GM18508 (cell line): Measurements from ENCODE around the gene PAPOLB.

Experiments
- ATAC-seq: cut with Tn5 transposase; IDR thresholded peaks from one replicate; pipeline ENCODE4 v1.9.1; 2021; ENCODE audit warnings: moderate number of reproducible peaks; ENCODE audit not compliant: insufficient read depth, unreplicated experiment

Gene PAPOLB

DNA sequence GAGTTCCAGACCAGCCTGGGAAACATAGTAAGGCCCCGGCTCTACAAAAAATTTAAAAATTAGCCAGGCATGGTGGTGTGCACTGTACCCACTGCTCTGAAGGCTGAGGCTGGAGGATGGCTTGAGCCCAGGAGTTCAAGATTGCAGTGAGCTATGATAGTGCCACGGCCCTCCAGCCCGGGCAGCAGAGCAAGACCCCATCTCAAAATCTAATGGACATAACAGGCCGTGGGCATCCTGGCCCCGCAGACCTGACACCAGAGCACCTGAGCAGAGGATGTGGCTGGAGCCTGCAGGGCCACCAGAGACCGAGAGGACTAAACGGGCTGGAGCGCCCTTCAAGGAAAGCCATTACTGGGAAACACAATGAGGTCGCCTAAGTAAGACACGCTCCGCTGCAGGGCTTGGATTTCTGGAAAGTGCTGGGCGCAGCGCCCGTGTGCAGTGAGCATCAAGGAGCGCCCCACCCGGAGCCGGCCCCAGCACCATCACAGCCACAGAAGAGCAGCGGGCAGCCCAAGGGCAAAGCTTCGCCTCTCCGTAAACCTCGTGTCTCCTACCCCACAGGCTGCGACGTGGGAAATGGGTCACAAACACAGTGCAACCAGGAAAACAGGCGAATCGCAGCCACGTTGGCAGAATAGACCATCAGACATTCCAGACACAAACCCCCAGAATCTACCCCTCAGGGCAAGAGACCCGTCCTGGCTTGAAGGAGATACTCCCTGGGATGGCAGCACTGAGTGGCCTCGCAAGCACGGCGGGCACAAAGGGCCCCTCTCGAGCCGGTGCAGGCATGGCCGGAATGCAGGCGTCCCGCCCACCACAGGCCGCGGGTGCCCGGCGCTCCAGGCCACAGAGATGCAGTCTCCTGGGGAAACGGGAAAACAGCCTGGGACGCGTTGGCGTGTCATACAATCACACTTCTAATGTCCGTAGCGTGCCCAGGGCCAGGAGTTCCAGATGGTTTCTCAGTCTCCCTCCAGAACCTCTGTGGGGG, 16.8 kb upstream of the PAPOLB start:
- ATAC-seq = no peak

DNA sequence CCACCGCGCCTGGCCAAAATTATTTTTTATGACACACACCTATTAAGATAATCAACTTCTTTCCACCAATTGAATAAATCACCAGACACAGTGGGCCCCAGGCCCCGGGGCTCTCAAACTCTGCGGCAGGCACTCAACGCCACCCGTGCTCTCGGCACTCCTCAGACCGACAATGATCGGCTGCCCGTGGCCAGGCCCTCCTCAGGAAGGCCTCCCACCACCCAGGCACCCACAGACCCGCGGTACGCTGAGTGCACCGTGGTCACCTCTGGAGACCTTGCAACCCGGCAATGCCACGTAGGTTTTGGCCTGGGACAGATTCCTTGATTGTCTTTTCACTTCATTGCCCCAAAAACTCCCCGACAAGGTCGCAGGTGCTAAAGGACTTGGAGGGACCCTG, 14.8 kb upstream of the PAPOLB start:
- ATAC-seq = no peak

DNA sequence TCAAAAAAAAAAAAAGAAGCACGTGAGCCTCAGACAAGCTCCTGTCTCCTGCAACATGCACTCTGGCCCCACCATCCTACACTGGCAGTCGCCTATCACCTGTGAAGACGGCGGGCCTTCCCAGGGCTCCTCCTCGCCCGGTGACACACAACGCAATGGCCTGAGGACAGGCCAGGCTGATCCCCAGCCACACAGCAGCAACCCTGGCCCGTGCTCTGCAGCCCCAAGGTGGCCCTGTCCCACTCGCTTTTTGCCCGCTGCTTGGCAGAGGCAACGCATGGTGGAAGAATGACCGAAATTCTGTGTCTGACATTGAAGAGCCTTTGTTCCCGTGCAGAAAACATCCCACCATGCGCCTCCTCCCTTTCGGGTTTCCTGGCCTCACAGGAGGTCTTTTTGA, 13.6 kb upstream of the PAPOLB start:
- ATAC-seq = no peak

DNA sequence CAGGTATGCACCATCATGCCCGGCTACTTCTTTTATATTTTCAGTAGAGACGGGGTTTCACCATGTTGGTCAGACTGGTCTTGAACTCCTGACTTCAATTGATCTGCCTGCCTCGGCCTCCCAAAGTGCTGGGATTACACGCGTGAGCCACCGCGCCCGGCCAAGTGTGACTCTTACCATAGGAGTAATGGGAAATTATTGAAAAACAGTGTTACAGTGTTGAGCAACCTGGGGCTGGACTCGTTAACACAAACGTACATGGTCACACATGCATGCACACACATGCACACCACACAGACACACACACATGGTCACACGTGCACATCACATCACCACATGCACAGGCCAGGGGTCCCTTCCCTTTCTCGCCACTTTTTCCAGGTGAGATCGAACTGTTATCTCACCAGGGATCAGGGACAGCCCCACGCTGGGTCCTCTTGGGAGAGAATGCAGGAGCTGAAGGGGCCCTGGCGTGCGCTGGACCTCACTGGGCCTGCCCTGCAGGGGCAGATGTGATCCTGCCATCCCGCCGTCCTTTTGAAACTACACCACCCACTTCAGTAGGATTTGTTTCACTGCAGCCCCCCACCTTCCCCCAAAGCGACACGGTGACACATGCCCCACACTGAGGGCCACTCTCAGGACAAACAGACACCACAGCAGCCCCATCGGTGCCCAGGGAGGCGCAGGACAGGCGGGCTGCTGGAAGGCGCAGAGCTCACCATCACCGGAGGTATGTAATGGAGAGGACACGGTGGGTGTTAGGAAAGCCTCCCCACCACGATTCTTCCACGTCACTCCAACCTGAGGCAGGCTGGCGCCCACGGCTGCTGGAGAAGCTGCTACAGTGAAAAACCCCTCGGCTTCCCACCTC, 11.5 kb upstream of the PAPOLB start:
- ATAC-seq = no peak

DNA sequence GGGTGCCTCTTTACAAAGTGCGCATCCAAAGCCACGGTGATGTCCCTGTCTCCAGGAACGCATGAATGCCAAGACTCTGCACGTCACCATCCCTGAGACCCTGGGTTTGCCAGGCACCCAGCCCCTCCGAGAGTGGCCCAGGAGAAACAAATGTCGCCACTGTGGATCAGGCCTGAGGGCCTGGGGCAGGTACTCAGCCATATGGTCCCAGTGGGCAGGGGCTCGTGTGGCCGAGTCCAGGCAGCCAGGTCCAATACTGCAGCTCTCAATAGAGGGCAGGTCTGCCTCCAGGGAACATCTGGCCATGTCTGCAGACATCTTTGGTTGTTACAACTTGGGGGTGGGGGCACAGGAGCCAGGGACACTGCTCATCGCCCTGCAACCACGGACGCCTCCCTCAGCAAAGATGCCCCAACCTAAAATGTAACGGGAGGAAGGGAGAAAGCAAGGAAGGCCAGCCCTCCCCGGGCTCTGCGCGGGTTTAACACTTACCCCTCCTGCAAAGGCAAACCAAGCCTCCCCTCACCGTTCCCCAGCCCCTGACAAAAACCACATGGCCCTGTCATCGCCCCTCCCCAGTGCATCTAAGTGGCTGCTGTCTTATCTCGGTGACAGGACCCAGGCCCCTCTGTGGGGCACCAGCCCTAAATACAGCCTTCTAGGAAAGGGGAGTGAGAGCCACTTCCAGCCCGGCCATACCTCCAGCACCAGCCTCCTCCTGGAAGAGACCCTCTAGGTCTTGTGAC, 10.3 kb upstream of the PAPOLB start:
- ATAC-seq = no peak

DNA sequence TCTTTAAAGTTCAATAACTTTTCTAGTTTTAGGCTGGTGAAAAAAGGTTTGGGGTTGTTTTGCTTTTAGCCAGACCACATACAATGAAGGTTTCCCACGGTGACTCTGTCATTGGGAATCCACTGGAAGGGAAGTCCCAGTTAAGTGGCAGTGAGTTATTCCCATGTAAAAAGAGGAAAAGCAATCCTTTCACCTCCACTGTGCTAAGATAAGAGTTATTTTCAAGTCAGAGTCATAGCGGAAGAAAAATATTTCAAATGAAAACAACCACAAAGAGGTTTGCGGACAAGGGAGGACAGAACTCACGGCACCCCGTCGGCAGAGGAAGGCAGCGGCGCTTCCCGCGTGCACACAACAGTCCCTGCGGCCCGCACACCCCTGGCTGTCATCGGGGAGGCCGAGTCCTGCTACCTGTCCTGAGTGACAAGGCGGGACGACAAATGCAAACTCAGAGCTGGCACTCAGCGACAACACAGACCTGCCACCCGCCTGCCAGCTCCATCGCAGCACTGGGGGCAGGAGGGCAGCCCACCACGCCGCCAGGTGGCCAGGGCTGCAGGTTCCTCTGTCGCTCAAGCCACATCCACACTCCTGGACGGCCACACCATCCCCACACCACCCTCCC, 9.3 kb upstream of the PAPOLB start:
- no peak for ATAC-seq

DNA sequence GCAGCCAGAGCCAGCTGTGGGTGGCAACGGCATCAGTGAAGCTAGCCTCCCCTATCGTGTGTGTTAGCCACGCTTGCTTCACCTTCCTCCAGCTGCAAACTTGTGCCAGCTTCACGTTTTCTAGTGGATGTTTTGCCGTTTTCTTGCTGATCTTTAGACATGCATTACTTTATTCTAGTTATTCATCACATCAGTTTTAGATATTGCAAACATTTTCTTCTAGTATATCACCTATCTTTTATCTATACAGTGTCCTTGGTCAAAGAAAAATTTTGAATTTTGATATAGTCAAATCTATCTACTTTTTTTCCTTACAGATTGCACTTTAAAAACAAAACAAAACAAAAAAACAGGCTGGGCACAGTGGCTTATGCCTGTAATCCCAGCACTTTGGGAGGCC, 6.7 kb upstream of the PAPOLB start:
- no peak for ATAC-seq

DNA sequence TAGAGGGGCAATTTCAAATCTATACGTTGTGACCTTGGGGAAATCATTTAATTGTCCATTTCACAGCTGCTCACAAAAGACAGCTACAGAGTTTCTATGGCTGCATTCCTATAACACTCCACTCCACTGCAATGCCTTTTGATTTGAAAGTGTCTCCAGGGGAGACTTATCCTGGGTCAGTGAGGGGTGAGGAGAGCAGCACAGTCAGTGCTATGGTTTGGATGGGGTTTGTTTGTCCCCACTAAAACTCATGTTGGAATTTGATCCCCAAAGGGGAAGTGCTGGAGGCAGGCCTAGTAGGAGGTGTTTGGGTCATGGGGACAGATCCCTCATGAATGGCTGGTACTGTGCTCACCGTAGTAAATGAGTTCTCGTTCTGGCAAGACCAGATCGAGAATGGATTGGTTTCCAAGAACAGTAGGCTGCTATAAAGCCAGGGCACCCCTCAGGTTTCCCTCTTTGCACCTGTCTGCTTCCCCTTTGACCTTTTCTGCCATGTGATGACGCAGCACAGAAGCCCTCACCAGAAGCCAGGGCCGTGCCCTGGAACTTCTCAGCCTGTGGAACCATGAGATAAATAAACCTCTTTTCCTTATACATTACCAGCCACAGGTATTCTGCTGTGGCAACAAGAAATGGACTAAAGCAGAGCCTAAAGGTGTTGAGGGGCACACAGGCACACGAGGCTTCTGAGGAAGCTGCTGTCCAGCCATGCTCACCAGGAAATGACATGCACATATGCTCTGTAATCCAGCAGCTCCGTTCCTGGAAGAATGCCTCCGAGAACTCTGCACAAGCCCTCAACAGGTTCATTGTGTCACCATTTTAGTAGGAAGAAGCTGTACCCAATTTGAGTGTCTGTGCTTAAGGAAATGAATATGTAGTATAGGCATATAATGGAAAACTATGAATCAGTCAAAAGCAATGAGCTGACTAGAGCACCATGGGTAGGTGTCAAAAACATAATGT, 5.0 kb upstream of the PAPOLB start:
- ATAC-seq = no peak

DNA sequence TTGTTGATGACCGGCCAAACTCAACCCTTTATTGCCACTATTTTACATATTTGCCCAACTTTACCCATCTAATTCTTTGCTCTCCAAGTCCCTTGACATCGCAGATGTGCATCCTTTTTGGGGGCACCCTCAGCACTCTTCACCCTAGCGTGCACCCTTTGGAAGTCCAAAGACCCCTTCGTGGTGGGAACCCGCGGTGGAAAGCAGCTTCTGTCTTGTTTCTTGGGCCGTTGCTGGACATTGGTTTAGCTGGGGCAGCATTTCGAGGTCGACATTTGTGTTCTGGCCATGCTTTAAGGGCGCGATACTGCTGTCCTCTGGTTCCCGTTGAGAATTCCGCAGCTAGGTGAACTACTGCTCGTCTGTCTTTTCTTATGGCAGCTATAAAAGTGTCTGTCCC, 326 bp upstream of the PAPOLB start:
- ATAC-seq = no peak

DNA sequence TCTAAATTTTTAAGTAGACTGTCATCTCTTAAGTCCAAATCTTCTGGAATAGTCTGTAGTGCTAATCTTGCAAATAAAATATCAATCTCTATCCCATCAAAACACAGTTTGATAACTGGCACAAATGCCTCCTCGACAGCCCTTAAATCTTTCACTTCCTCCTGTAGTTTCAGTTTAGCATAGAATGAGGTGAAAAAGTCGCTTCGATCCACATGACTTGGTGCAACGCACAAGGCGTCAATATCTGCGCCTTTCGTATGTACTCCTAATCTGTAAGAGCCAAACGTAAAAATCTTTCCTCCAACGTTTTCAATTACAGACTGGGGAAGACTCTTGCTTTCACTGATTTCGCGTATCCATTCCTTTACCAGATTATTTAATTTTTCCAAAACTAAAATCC, 603 bp downstream of the PAPOLB start:
- ATAC-seq = no peak

DNA sequence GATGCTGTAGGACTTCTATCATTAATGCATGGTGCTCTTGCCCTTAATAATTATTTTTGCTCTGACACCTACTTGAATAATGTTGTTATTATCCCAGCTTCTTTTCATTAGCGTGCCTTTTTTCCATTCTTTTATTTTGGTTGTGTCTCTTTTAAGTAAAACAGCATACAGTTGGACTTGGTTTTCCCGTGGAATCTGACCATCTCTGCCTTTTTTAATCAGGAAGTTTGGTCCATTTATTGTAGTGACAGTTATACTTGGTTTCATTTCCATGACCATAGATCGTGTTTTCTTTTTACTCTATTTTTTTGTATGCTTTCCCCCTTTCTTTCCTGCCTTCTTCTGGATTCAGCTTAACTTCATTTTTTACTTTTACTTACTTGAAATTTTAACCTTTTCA, 4.6 kb downstream of the PAPOLB start:
- no peak for ATAC-seq

DNA sequence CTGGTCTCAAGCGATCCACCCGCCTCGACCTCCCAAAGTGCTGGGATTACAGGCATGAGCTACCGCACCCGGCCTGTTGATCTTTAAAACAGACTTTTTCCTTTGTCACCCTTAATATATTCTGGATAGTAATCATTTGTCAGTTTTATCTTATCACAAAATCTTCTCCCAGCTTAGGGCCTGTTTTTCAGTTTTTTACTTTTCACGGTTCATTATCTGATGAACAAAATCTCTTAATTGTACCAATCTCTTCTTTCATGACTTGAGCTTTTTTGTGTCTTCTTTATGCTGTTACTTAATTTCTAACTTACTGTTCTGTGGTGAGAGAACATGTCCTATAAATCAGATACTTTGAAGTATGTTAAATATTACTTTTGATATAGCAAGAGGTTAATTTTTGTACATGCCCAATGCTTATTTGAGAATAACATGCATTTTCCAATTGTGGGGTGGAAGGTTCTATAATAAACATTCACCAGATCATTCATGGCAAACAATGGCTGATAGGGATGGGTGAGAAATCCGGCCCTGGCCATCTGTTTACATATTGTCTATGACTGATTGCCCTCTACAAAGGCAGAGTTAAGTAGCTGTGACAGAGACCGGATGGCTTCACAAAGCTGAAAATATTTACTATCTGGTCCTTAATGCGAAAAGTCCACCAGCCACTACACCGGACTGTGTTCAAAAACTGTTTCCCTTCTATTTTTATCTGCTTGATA, 5.3 kb downstream of the PAPOLB start:
- ATAC-seq = no peak

DNA sequence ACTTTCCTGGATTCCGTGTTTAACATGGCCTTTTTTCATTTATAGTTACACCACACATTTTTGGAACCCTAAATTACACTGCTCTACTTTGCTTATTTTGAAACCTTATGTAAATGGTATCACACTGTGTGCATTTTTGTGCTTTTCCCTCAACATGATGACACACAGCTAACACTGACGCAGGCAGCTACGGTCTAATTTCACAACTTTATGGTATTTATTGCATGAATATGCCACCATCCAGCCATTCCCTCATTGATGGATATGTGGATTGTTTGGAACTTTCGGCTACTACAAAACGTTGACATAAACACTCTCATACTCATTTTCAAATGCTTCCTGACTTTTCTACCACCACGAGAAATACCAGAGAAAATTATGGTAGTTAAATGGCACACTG, 6.9 kb downstream of the PAPOLB start:
- no peak for ATAC-seq

DNA sequence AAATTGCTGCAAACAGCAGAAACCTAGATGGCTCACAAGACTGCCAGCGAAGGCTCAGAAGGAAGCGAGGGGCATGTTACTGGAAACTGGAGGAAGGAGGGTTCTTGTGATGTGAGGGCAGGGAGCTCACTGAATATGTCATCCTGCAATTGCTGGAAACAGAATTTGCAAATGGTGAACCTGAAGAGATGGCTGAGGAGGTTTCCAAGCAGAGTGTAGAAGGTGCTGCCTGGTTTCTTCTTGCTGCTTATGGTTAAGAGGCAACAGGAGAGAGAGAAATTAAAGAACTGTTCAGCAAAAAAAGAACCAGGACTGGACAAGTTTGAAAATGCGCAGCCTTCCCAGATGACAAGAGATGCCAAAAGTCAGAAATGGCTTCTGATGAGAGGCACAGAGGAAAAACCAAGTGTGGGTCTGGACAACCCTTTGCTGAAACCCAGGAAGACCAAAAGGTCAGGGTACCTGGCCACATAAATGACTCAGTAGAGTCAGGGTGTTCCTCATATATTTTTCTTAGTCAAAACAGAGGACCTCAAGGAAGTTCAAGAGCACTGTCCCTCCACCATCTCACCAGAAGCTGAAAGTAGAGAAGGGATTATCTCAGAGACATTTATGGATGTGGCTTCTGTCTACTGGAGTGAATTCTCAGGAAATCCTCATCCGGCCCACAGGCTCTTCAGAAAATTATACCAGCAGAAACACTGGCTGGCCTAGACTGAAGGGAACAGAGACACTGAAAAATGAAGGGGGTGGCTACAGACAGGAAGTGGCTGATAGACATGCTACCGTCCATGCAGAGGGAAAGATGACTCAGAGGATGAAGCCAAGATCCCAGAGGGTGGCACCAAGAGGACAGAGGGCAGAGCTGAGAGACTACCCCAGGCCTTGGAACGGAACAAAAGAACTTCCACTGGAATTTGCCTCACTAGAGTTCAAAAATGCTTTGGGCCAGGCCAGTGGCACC, 10.1 kb downstream of the PAPOLB start:
- ATAC-seq = no peak

DNA sequence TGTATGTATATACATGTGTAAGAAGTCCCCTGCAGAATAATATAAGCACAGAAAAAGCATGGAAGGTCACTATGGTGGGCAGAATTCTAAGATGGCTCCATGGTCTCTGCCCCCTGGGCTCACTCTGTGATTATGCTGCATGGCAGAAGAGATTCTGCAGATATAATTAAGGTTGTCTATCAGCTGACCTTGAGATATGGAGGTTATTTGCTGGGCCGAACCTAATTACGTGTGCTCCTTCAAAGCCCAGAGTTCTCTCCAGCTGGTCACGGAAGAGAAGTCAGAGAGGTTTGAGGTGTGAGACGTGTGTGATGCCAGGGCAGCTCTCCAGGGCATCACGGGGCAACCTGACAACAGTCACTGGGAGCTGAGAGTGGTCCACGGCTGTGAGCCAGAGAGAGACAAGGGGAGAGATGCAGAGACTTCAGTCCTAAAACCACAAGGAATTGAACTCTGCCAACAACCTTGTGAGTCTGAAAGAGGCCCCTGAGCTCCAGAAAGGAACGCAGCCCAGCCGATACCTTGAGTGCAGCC, 11.5 kb downstream of the PAPOLB start:
- ATAC-seq = no peak

DNA sequence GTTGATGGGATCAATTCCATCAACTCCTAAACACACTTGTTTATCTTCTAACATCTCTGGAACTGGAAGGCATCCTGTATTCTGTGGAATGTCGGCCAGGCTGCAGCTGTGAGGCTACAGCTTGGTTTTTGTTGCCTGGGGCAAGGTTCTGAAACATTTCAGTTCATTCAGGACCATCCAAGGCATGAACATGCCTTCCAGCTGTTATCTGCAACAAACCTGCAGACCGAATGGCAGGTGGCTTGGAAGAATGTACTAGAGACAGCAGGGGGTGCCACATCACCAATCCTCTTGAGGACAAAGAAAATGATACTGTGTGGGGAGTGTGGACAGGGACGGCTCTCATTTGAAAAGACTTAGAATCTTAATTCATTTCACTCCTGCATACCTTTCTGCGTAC, 12.4 kb downstream of the PAPOLB start:
- ATAC-seq = no peak

DNA sequence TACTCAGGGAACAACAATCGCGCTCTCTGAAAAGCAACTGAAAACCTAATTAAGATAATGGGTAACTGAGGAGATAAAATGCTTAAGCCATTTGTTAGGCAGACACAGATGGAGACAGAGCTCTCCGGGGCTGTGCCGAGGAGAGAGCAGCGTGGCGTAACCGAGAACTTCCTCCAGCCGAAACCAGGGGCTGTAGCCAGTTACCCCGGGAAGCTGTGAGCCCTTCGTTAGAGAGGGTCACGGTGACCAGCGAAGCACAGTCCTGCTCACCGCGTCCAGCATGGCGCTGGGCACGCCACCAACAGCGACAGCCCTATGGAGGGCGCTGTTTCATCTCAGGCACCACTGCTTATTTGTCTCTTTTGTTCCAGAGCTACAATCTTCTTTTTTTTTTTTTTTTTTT, 16.1 kb downstream of the PAPOLB start:
- no peak for ATAC-seq
